K562 (cell line): ENCODE measurements around the gene P3H1. TPM values are rescaled to one million over a fixed set of nuclear protein-coding genes. Genes with fewer than 3 reads are reported as not detected.

Experiments
- KAT8 ChIP-seq: fragments of 450-650 bp; IDR thresholded peaks from 2 replicates; pipeline ENCODE4 v1.6.1; 2016; ENCODE audit warnings: low read depth, mild to moderate bottlenecking
- L3MBTL2 ChIP-seq: fragments of 450-650 bp; IDR thresholded peaks from 2 replicates; pipeline ENCODE4 v1.6.1; 2016; ENCODE audit warnings: mild to moderate bottlenecking, moderate library complexity
- NONO ChIP-seq, 2 experiments: fragments of 200-400 bp in 1 of 2; fragments of 450-650 bp in 1 of 2; formaldehyde crosslinking in 1 of 2; IDR thresholded peaks; 2 replicates each; pipeline ENCODE4 v1.6.1; 2017; ENCODE audit warnings: low read depth in 2 of 2, mild to moderate bottlenecking in 2 of 2, moderate library complexity in 2 of 2, low read length in 1 of 2
- NR3C1 ChIP-seq: sonication (generic); formaldehyde crosslinking; IDR thresholded peaks from 2 replicates; pipeline ENCODE4 v1.8.1; 2022; ENCODE audit warnings: missing genetic modification reagents
- RNF2 ChIP-seq: sonication (generic); IDR thresholded peaks from 2 replicates; pipeline ENCODE4 v1.6.1; 2016
- TCF3 ChIP-seq: sonication (generic); formaldehyde crosslinking; IDR thresholded peaks from 2 replicates; pipeline ENCODE4 v1.4.0; 2020; ENCODE audit warnings: mild to moderate bottlenecking, missing genetic modification reagents
- TEAD4 ChIP-seq, 2 experiments: sonication (generic) in 1 of 2; formaldehyde crosslinking in 1 of 2; IDR thresholded peaks; 2 replicates each; pipeline versions ENCODE4 v1.6.1 to v1.8.0; 2012 to 2022; ENCODE audit warnings: borderline replicate concordance in 1 of 2, inconsistent platforms in 1 of 2, low read length in 1 of 2, mild to moderate bottlenecking in 1 of 2, missing genetic modification reagents in 1 of 2
- XRCC5 ChIP-seq: fragments of 200-400 bp; formaldehyde crosslinking; IDR thresholded peaks from 2 replicates; pipeline ENCODE4 v1.6.1; 2017; ENCODE audit warnings: low read depth, mild to moderate bottlenecking, low read length
- ZBTB43 ChIP-seq: sonication (generic); formaldehyde crosslinking; IDR thresholded peaks from 2 replicates; pipeline ENCODE4 v1.8.0; 2023; ENCODE audit warnings: mild to moderate bottlenecking, missing genetic modification reagents
- ZMIZ1 ChIP-seq, 2 experiments: fragments of 150-350 bp in 1 of 2; IDR thresholded peaks; 2 replicates each; pipeline ENCODE4 v1.6.1; 2012 to 2016; ENCODE audit warnings: low read depth in 2 of 2, low read length in 2 of 2, mild to moderate bottlenecking in 1 of 2, moderate library complexity in 1 of 2
- ZNF12 ChIP-seq: sonication (generic); formaldehyde crosslinking; IDR thresholded peaks from 2 replicates; pipeline ENCODE4 v1.4.0; 2020; ENCODE audit warnings: mild to moderate bottlenecking, missing genetic modification reagents
- ZNF431 ChIP-seq: sonication (generic); formaldehyde crosslinking; IDR thresholded peaks from 2 replicates; pipeline ENCODE4 v1.8.0; 2022; ENCODE audit warnings: mild to moderate bottlenecking, missing genetic modification reagents
- polyA plus RNA-seq, 8 experiments: library from polyadenylated mRNA; depleted of rRNA in 4 of 8; stranded (reverse) in 5 of 8; unstranded in 3 of 8; fragments of >200 nt; fragmentation: Nextera tagmentation in 2 of 8; fragmentation: Illumina TruSeq in 1 of 8; extraction: Ambion mirVana in 2 of 8; extraction: Trizol in 1 of 8; gene quantifications; 2 replicates each; pipeline versions ENCODE4 v1.2.1 to v1.2.3, GENCODE V29; 2011 to 2014; ENCODE audit warnings: inconsistent platforms in 1 of 8, missing spikeins in 1 of 8
- total RNA-seq, 7 experiments: library from RNA; depleted of rRNA in 6 of 7; stranded (reverse); fragments of >200 nt in 6 of 7; fragmentation: Illumina TruSeq in 2 of 7; extraction: Trizol in 2 of 7; gene quantifications; 2 replicates each; pipeline versions ENCODE4 v1.2.1 to v1.2.3, GENCODE V29; 2011 to 2021; ENCODE audit warnings: low replicate concordance in 1 of 7
- TF ChIP-seq, protein P1 (sequence below), 3 experiments: IDR thresholded peaks in 2 of 3; conservative IDR thresholded peaks in 1 of 3; 2 replicates each; pipeline ENCODE4 v1.5.1; 2011 to 2012; ENCODE audit warnings: low read length in 3 of 3, mild to moderate bottlenecking in 3 of 3, control low read depth in 2 of 3, improper control_type of control experiment in 1 of 3, inconsistent platforms in 1 of 3, low read depth in 1 of 3, mixed read lengths in 1 of 3, moderate library complexity in 1 of 3; ENCODE audit not compliant: insufficient read depth in 2 of 3
- TF ChIP-seq, protein P2 (sequence below): fragments of 450-650 bp; IDR thresholded peaks from 2 replicates; pipeline ENCODE4 v1.6.1; 2014; ENCODE audit warnings: low read depth, mild to moderate bottlenecking, moderate library complexity, borderline replicate concordance
- TF ChIP-seq, protein P3 (sequence below): fragments of 250-450 bp; sonication (Bioruptor Pico); IDR thresholded peaks from 2 replicates; pipeline ENCODE4 v1.4.0; 2020; ENCODE audit warnings: borderline replicate concordance

P3H1 gene
- total and polyA plus RNA-seq, 9 of the 15 experiments (the other 6 are each of a cell fraction or from before 2014, with no cell fraction given) = 1.7 to 81.7 (median 45.7) TPM

DNA sequence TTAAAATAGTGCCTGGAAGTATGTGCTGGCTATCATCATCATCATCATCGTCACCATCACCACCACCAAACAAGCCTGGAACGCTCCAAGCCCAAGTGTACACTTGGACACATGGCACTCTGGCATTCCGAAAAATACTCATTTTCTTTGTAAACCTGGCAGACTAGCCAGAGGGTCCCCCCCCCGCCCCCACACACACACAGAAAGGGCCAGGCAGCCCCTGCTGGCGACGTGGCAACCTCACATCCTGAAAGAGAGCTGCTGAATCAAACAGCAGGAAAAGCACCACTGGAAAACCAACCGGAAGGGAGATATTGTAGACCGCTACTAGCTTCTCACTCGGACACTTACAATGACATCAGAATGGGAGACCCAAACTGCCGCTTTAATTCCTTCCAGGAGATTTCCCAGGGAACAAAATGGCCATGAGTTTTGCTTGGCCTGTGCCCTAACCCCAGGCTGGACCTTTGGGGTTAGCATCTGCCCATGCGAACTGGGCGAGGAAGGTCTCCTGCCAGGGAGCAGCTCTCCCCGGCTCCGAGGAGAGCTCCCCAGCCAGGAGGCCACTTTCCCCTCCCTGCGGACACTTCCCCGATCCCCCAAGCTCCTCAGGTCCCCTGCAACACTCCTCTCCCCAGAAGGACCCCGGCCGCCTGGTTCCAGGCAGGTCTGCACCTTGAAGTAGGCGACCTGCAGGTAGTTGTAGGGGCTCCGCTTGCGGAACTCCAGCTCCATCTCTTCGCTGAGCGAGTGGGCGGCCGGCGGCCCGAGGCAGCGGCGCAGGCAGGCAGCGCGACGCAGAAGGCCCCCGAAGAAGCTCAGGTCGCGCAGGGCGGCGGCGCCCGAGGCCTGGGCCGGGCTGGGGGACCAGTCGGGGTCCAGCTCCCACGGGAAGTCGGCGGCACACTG lies 742 bp downstream of the P3H1 start (continued):
- TF ChIP-seq, protein P1, sequence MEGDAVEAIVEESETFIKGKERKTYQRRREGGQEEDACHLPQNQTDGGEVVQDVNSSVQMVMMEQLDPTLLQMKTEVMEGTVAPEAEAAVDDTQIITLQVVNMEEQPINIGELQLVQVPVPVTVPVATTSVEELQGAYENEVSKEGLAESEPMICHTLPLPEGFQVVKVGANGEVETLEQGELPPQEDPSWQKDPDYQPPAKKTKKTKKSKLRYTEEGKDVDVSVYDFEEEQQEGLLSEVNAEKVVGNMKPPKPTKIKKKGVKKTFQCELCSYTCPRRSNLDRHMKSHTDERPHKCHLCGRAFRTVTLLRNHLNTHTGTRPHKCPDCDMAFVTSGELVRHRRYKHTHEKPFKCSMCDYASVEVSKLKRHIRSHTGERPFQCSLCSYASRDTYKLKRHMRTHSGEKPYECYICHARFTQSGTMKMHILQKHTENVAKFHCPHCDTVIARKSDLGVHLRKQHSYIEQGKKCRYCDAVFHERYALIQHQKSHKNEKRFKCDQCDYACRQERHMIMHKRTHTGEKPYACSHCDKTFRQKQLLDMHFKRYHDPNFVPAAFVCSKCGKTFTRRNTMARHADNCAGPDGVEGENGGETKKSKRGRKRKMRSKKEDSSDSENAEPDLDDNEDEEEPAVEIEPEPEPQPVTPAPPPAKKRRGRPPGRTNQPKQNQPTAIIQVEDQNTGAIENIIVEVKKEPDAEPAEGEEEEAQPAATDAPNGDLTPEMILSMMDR (IDR thresholded peaks at IDR 0.05 in 2 of 3, conservative IDR thresholded peaks at IDR 0.05 in 1 of 3; ENCODE audit: insufficient read depth in 2 of 3, low read depth in 1 of 3, low read length in 3 of 3) = peak; percentile 59 to 79 (median 68)
- no peak for TF ChIP-seq KAT8
- 0 out of 2 replicates have a peak, but pooled peaks have one; percentile 41 for TF ChIP-seq ZNF431
- TF ChIP-seq, protein P2, sequence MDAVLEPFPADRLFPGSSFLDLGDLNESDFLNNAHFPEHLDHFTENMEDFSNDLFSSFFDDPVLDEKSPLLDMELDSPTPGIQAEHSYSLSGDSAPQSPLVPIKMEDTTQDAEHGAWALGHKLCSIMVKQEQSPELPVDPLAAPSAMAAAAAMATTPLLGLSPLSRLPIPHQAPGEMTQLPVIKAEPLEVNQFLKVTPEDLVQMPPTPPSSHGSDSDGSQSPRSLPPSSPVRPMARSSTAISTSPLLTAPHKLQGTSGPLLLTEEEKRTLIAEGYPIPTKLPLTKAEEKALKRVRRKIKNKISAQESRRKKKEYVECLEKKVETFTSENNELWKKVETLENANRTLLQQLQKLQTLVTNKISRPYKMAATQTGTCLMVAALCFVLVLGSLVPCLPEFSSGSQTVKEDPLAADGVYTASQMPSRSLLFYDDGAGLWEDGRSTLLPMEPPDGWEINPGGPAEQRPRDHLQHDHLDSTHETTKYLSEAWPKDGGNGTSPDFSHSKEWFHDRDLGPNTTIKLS = peak; percentile 86
- TF ChIP-seq RNF2 = 0 out of 2 replicates have a peak, but pooled peaks have one; percentile 9
- peak in 1 of 2 experiments; percentile 58; a peak in 1 of 4 replicates for TF ChIP-seq NONO (IDR thresholded peaks at IDR 0.05; ENCODE audit: low read depth in 2 of 2, low read length in 1 of 2)
- TF ChIP-seq ZBTB43 (CRISPR knock-in tag) = 0 out of 2 replicates have a peak, but pooled peaks have one; percentile 82
- peak; percentile 86 for TF ChIP-seq NR3C1
- no peak for TF ChIP-seq L3MBTL2
- TF ChIP-seq, protein P3, sequence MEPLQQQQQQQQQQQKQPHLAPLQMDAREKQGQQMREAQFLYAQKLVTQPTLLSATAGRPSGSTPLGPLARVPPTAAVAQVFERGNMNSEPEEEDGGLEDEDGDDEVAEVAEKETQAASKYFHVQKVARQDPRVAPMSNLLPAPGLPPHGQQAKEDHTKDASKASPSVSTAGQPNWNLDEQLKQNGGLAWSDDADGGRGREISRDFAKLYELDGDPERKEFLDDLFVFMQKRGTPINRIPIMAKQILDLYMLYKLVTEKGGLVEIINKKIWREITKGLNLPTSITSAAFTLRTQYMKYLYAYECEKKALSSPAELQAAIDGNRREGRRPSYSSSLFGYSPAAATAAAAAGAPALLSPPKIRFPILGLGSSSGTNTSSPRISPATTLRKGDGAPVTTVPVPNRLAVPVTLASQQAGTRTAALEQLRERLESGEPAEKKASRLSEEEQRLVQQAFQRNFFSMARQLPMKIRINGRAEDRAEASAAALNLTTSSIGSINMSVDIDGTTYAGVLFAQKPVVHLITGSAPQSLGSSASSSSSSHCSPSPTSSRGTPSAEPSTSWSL = 0 out of 2 replicates have a peak, but pooled peaks have one; percentile 71
- no peak for TF ChIP-seq TEAD4 (IDR thresholded peaks at IDR 0.05; ENCODE audit: low read length)
- TF ChIP-seq TEAD4 (CRISPR knock-in tag; IDR thresholded peaks at IDR 0.05; ENCODE audit: borderline replicate concordance) = no peak
- TF ChIP-seq ZNF12 = 0 out of 2 replicates have a peak, but pooled peaks have one; percentile 20
- 0 out of 2 replicates have a peak, but pooled peaks have one; percentile 19 for TF ChIP-seq XRCC5
- peak; percentile 19; the same call in 1 of the 2 replicates for TF ChIP-seq TCF3 (CRISPR knock-in tag)
- TF ChIP-seq ZMIZ1 (IDR thresholded peaks at IDR 0.05; ENCODE audit: low read depth in 2 of 2, low read length in 2 of 2) = no peak
